ENCODE measurements around the gene PEX14.

PEX14 gene

DNA sequence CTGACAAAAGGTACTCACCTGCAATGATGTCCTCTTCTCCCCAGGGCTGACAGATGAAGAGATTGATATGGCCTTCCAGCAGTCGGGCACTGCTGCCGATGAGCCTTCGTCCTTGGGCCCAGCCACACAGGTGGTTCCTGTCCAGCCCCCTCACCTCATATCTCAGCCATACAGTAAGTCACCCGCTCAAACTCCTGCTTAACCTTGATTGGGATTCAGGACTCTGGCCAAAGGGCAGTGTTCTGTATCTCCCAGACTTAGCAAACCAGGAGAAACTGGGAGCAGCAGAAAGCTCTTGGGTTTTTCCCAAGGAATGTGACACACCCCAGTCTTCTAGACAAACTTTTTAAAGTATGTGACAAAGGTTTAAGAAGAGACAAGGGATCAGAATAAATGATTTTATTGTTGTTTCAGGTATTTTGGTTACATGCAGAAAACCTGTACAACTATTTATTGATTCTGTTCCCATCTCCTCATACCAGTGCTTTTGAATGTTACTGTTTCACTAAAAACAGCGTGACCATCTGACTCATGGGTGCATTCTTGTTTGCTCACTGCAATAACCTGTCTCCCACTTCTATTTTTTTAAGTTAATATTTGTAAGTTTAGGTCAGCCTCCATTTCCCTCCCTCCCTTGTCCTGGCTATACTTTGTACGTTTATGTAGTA, 124.6 kb downstream of the PEX14 start:
- DNase-seq: no peak

DNA sequence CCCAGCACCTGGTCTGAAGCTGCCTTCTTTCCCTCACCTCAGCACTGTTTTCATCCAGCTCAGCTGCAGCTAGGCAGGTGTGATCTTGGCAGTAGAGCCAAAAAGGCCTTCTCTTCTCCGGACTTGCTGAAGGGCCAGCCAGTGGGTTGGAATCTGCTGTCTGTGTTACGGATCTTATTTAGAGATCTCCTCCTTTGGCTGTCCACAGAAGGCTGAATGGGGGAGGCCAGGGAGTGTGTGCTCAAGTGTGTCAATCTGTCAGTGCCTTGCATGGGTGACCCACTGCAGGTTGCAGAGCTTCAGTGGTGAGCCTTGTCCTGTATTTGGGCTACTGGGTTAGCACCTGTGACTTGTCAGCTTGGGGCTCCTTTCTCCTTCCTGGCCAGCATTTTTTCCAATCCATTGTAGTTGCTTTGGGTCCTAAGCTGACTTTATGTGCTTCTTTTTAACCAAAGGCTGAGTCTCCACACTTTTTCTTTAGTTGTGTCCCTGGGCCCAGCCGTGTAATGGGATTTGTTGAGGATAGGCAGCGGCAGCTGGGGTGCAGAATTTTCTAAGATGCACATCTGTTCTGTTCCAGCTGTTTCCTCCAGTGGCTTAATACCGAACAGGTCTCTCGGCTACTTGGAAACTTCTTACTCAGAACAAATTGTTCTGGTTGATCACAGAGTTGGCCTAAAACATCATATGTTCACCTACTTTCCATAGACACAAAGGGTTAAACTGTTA, 126.8 kb downstream of the PEX14 start:
- DNase-seq: no peak

- DNase-seq: no peak
These were observed 128.2 kb downstream of the PEX14 start for GRCh38 chr1:10602936-10603335.

GRCh38 chr1:10604966-10605365, 130.2 kb downstream of the PEX14 start:
- DNase-seq: no peak

DNA sequence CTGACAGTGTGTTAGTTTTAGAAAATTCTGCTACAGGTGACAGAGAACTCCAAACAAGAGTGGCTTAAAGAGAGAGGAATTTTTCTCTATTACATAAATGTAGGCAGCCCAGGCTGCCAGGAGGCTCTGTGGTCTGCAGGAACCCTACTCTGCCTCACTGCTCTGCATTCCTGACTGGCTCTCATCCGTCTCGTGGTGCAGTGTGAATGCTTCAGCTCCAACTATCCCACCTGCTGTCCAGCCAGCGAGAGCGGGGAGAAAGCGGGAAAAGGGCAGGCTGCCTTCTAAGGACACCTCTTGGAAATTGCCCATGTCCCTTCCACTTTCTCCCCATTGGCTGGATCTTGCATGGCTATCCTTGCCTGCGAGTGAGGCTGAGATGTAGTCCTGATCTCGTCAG, 131.3 kb downstream of the PEX14 start:
- DNase-seq: no peak

- DNase-seq: no peak
These were observed 132.5 kb downstream of the PEX14 start for GRCh38 chr1:10607228-10607627.

- no peak for DNase-seq
These were observed 133.9 kb downstream of the PEX14 start for GRCh38 chr1:10608690-10609089.

DNA sequence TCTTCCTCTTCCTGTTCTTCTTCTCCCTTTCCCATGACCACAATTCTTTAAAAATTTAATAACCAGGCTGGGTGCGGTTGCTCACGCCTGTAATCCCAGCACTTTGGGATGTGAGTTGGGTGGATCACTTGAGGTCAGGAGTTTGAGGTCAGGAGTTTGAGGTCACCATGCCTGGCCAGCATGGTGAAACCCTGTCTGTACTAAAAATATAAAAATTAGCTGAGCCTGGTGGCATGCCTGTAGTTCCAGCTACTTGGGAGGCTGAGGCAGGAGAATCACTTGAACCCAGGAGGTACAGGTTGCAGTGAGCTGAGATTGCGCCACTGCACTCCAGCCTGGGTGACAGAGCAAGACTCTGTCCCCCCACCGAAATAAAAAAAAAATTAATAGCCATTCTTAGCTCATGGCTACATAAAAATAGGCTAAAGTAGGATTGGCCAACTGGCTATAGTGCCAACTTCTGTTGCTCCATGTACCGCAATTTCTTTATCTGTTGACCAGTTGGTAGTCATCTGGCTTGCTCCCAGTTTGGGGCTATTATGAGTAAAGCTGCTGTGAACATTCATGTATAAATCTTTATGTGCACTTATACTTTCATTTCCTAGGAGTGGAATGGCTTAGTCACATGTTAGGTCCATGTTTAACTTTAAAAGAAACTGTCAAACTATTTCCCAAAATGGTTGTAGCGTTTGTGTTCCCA, 136.3 kb downstream of the PEX14 start:
- no peak for DNase-seq

GRCh38 chr1:10612436-10613160, 137.8 kb downstream of the PEX14 start:
- DNase-seq: no peak

DNA sequence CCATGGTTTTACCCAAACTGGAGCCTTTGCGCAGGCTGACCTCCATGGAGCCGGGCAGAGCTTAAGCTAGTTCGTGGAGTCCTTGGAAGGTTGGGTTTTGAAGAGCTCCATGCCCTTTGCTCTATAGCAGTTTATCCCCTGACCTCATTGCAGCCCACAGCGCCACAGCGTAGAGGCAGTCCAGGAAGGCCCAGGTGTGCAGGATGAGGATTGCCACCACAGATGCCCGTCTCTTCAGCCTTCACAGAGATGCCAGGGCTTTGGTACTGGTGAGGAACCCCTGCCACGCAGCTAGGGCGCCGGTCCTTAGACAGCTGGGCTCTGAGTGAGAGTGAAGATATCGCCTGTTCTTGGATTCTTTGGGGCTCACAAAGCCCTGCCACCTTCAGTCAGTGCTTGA, 138.6 kb downstream of the PEX14 start:
- DNase-seq: no peak

GRCh38 chr1:10613861-10614260, 139.1 kb downstream of the PEX14 start:
- DNase-seq: no peak

GRCh38 chr1:10614377-10615225, 139.9 kb downstream of the PEX14 start:
- no peak for DNase-seq

DNA sequence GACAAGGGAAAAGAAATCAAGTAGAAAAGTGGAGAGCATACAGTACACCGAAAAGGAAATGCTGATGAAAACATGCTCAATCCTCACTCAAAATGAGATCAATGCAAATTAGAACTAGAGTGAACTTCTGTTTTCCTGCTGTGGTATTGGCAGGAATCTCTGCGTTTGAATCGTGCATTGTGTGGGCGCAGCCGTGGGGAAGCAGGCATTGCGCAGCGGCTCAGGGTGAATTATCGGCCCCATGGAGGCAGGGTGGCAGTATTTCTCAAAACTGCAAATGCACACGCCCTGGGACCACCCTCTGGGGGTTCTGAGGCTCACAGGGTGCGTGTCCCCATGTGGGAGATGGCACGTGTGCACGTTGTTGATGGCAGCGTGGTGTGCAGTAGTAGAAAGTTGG, 140.6 kb downstream of the PEX14 start:
- DNase-seq: no peak

DNA sequence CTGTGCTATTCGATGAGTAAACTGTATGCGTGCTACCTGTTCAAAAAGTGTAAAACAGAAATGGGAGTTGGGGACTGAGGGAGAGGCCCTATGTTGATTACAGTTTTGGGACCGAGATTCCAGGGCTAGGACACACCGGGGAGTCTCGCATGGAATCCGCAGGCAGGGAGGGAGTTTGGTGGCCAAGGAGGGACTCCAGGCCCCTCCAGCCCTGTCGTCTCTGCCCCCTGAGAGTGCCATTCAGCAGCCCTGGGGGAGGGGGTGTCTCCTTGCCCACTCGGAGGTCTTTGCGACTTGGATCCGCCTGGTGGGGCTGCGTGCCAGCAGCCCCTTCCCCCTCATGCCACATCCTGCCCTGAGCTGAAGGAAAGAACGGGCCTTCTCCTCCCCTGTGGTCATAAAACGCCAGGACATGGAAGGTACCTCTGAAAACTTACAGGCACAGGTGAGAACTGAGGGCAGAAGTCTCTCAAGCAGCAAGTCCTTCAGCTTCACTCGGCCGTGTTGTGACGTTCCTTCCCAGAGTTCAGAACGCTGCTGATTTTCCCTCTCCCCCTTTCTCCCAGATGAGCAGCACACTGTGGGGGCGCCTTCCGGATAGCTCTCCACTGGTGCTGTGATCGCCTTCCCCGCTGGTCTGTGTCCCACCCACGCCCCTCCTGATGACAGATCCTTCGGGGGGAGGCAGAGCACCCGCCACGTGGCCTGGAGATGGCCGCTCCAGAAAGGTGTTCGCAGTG, 141.4 kb downstream of the PEX14 start:
- DNase-seq: no peak

DNA sequence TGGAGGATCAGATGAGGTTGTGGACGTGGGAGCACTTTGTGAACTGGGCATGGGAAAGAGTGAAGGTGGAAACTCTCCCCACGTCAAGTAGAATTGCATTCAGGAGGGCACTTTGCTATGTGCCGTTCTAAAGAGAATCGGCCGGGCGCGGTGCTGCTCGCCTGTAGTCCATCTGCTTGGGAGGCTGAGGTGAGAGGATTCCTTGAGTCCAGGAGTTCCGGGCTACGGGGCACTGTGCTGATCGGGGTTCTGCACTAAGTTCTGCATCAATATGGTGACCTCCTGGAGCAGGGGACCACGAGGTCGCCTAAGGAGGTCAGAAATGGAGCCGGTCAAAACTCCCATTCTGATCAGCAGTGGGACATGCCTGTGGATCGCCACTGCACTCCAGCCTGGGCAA, 141.9 kb downstream of the PEX14 start:
- no peak for DNase-seq

DNA sequence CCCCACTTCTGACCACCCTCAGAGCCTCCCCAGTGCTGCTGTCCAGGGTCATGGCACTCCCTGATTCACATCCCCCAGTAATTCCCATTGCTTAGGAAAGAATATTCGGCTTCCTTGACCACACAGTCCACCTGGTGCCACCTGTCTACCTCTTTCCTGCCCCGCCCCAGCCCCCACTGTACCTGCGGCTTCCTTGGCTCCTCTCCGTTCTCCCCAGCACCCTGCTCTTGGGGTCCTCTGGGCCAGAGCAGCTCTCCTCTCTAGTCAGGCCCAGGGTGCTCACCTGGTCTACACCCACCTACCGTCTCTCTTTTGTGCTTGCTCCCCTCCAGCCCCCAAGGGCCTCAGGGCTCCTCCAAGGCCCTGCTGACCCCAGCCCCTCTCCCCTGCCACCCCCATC, 142.6 kb downstream of the PEX14 start:
- no peak for DNase-seq

- no peak for DNase-seq
These were observed 143.5 kb downstream of the PEX14 start for GRCh38 chr1:10617931-10618885.

- no peak for DNase-seq
These were observed 146.0 kb downstream of the PEX14 start for GRCh38 chr1:10620776-10621175.

DNA sequence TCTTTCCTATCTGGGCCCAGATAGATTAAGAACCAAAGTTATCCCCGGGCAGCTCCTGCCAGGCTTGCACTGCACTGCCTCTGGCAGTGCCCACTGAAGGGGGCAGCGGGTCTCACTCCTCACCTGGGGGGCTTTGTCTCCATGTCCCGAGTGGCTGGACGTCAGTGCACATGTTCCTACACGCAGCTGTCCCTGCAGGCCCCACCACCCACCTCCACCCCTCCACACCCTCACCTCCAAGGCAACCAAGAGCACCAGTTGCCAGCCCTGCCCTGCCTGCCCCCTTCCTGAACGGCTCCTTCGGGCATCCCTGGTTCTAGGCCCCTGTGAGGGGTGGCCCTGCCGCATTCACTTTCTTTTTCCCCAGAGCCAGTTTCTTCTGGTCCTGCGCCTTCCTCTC, 147.2 kb downstream of the PEX14 start:
- no peak for DNase-seq

GRCh38 chr1:10622910-10623685, 148.3 kb downstream of the PEX14 start:
- DNase-seq: no peak
